ENCODE data around the gene AVPR1B.

AVPR1B gene

DNA sequence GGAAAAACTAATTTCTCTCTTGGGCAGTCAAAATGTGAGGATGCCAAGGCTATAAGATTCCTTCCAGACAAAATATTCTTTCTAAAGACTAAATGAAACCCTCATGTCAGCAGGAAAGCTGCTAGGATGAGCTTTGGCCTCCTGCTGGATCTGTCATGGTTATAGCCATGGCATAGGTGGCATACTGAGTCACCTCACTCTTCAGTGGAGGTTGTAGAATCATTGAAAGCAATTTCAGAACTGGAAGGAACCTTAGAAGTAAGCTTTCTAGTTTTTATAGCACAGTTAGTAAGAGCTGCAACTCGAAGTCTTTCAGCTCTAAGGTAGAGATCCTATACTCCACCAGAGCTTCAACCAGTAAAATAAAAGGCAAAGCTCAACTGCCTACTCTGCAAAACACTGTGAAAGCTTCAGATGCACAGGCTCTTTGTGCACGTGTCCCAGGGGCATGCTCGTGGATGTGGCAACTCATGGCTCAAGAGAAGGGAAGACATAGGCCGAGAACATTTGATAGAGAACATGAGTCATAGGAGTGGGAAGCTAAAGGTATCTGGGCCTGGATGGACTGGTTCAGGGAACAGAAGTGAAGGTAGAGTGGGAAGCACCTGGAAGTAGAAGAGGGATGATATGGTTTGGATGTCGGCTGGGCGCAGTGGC, 5.8 kb downstream of the AVPR1B start:
- no peak for DNase-seq

DNA sequence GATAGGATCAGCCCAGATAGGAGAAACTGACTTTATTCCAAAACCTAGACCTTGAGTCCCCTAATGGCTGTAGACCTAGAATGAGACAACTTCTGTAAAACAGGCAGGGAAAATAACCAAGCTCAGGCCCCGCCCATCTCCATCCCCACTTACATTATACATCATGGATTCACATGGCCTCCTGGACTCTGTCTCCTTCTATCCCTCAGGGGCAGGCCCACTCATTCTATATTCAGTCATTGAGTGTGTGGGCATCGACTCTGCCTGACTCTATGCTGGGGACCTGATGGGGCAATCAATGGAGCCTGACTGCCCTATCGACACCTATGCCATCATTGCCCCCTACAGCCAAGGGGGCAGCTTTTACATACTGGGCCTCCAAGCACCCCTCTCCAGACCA, 6.4 kb downstream of the AVPR1B start:
- DNase-seq: no peak

DNA sequence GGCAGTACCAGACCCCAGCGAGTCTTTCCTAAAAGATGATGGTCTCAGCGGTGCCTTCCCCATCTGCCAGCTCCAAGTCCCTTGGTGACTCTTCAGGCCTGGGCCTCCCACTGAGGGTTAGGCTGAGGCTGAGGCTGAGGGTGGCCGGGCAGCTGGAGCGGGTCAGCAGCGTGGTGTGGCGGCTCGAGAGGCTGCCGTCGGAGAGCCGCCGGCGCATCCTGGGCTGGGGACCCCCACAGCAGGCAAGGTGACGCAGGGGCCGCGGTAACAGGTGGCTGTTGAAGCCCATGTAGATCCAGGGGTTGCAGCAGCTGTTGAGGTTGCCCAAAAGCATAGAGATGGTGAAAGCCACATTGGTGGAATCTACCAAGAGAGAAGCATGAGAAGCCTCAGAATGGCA, 7.0 kb downstream of the AVPR1B start:
- no peak for DNase-seq

DNA sequence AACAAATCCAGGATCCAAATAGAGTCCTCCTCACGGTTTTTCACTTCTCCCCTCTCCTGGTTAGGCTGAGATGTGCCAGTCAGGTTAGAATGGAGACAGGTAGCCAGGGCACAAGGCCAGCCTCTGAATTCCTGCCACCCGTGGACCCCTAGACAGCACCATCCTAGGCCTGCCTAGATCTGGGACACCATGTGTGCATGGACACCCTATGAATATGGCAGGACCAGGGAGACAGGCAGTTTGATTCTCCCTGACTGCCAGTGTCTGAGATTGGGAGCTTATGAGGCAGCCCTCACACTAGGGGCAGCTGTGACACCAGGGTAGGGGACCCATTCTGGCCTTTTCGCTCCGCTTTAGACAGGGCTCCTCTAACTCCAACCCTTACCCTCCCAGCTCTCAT, 7.5 kb downstream of the AVPR1B start:
- DNase-seq: no peak

DNA sequence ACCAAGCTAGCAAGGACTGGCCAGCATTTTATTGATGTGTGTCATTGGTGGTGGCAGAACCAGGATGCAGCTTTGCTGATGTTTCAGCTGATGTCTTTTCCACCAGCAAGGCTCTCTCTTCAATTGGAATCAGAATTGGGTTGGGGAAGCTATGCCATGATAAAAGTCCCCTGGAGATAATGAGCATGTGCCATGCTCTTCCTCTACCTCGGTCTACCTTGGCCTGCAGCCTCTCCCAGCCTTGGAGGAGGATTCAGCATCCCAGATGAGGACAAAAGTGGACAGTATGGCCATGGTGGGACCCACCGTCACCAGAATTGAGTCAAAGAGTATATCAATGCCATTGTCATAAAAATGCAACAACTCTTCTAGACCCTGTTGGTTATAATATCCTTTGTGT, 8.6 kb downstream of the AVPR1B start:
- no peak for DNase-seq

DNA sequence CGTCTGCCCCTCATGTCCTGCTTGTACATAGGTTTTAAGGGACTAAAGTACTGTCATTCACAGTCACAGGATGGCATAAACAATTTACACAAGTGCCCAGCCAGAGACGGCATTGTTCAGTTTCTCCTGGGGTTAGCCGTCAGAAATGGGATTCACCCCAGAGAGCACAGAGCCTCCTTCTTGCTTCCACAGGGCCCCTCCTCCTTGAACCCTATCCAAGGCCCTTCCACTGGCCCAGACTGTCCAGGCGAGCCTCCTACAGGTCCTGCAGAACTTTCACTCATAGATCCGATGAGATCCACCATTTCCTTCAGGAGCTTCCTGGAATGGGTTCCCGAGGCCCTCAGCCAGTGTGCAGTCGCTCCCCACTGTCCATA, 10.0 kb downstream of the AVPR1B start:
- DNase-seq: no peak

DNA sequence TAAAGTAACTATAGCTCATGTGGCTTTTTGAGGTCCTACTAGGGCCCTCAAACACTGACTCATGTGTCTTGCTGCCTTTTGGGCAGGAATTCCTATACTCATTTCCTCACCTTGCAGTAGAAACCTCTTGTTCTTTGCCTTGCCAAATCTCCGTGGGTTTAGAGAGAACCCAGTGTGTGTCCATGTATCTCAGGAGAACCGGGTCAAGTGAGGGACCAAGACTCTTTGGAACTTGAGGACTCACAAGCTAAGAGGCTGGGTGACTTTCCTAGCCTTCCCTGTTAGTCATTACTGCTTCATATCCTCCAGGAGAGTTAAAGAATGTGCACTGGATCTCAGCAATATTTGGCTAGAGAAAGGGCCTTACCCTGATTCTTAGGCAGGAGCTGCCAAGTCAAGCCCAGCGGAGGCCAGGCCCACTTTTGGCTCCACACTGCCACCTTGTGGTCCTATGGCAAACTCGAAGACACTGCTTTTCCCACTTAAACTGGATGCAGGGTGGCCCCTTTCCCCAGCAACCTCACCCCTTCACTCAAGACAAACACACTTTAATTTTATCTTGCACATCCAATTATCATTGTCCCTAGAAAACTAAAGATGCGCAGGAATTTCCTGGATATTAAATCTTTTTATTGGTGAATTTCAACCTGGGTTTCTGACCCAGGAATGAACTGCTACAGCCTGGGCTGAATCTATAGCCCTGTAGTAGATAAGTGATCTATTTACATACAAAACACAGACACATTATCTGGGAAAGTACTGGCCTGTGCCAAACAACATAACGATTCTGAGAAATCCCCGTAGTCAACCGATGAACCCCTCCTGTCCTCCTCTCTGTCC, 10.6 kb downstream of the AVPR1B start:
- DNase-seq: peak; percentile 84

DNA sequence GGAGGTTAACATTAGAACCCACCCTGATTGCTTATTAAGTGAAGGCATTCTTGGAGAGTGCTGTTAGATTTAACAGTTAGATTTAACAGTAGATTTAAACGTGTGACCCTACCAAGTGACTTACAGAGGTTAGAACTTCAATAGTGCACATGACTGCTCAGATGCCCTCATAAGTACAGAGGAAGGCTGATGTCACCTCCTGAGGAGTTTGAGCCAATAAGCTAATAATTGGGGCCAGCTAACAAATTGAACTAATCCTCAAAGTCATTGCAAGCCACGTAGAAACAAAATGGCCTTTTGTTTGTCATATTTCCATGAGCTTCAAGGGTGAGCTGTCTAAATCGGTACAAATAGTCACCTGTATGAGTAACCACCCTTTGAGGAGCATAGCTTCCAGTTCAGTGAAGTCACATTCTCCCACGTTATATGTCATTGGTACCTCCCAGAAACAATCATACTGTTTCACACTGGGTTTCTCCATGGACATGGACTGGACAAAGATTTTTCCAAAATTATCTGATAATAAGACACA, 11.7 kb downstream of the AVPR1B start:
- no peak for DNase-seq

DNA sequence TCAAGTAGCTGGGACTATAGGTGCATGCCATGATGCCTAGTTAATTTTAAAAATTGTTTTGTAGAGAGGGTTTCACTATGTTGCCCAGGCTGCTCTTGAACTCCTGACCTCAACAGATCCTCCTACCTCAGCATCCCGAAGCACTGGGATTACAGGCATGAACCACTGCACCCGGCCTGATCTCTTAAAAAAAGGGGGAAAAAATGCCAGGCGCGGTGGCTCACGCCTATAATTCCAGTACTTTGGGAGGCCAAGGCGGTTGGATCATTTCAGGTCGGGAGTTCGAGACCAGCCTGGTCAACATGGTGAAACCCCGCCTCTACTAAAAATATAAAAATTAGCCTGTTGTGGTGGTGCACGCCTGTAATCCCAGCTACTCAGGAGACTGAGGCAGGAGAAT, 13.2 kb downstream of the AVPR1B start:
- DNase-seq: no peak

DNA sequence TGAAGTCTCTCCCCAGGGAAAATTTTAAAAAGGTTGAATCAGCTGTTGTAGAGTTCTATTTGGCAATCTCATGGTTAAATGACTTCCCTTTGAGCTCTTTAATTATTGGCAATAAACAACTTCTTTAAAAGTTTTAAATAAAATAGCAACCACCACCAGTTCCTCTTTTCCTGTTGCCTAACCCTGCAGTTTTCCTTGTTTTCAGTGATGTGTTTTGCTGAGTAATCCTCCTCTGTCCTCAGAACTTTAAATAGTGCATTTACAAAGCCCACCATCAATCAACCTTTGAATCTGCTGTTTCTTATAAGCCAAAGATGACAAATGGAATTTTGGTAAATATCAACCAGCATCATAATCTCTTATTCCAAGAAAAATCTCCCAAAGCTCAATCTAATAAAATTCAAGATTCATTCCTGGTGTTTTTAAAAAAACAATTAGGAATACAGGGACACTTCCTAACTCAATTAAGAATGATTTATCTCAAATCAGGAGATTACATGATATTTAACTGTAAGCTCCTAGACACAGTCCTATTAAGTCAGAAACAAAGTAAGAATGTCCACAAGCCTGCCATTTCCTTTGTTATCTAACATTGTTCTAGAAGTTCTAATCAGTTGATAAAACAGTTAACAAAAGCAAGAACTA, 14.8 kb downstream of the AVPR1B start:
- DNase-seq: no peak

DNA sequence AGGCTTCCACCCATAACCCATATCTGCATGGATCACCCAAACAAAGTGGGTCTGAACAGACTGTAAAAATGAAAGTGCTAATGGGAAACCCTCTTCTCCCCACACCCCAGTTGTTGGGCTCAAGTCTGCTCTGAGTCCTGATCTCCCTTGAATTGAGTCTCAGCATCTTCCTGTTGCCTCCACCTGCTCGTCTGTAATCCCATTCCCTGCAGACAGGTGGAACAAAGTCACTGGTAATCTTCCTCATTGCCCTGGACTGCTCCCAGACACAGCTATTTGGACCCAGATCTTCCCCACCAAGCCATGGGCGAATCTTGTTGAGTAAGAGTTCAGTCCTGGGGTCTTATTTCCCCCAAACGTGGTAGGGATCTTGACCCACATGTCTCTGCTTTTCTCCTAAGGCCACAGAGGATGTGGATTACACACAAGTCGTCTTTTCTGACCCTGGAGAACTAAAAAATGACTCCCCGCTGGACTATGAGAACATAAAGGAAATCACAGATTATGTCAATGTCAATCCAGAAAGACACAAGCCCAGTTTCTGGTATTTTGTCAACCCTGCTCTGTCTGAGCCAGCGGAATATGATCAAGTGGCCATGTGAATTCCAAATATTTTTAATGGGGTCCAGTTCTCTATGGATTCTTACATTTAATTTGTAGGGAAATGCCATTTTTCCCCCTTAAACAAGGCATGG, 15.7 kb downstream of the AVPR1B start:
- no peak for DNase-seq

DNA sequence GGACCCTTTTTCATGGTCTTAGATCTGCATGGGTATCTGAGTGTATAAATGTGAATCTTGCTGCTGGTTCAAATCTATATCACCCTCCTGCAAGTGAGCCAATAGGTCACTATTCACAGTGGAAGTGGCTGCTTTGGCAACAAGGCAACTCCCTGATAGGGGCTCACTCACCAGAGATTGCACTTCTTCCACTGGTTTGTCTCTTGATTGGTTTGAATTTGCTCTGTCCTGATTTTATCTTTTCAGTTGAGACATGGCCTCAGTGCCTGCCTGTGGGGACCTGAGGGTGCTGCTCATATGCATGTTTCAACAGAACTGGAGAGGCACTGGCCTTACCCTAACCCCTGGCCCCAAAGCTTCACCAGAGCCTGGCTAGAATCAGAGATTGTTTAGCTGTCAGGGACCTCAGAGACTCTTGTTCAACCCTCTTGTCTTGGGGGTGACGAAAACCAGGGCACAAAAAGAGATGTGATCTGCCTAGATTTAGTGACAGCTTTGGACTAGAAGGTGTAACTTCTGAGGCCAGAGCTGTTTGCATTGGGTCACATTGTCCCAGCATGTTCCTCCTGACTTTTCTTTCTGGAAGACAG, 16.9 kb downstream of the AVPR1B start:
- DNase-seq: no peak

DNA sequence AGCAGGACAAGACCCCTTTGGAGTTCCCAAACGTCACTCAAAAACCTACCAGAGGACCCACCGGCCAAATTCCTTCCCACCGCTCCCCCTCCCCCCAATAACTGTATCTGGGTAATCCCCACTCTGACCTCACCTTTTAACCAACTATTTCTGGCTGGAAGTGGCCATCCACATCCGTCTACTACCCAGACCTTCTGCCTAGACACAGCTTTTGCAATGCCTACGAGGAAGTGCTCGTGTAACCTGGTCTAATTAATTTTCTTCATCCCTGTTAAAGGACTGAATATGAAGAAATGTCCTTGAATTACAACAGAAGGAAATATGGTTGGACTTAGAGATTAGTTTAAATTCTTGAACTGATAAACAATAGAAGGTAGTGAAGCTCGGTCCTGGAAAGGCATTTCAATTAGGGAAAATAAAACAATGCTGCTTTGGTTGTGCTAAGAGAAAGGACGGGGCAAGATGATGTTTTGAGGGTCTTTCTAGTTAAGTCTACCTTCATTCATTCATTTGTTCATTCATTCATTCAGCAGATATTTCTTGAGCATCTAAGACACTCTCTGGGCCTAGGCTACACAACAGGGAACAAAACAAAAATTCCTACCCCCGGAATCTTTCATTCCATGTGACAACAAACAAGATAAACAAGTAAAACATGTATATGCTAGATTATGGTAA, 18.8 kb downstream of the AVPR1B start:
- no peak for DNase-seq

DNA sequence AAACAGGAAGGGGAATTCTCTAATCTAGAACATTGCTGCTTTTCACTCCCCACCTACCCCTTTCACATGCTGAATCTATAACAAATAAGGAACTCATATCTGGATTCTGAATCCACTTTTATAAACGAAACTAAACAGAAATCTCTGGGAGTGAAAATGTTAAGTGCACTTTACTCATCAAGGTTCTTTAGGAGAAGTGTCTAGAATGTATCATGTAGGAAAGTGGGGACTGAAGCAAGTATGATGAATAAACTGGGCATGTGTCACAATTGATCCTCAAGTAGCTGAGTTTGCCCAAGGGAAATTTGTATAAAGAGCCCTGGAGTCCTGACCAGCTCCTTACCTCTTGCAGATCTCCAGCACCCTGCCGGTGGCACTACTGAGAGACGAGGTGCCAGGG, 19.8 kb downstream of the AVPR1B start:
- no peak for DNase-seq

DNA sequence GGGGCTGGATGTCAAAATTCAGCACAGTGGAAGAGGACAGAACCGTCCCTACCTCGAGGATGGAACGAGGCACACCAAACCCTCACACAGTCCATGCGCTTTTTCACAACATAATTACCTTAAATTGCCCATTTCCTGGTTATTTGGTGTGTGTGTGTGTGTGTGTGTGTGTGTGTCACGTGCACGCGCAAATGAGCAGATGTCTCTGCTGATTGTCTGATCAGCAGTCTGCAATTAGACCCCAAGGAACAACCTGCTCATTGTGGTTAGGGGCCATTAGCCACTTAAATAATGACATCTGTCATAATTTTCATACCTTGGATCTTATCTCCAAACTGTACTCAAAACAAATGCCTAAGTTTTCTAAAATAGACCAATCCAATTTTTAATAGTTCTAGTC, 23.2 kb downstream of the AVPR1B start:
- DNase-seq: no peak

DNA sequence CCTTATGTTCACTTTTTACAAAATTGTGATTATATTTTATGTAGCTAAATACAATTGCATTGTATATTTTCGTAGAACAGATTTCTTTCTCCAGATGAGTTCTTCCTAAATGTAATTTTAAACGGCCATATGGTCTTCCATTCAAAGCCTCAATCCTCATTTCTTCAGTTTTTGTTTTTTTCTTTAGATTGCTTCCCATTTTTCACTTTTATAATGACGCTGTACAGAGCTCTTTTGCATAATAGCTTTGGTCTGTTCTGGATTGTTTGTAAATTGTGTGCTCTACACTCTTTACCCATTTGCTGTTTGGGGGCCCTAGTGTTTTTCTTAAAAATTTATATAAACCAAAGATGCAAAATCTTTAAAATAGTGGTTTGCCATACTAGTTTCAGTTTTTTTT, 27.8 kb downstream of the AVPR1B start:
- no peak for DNase-seq

DNA sequence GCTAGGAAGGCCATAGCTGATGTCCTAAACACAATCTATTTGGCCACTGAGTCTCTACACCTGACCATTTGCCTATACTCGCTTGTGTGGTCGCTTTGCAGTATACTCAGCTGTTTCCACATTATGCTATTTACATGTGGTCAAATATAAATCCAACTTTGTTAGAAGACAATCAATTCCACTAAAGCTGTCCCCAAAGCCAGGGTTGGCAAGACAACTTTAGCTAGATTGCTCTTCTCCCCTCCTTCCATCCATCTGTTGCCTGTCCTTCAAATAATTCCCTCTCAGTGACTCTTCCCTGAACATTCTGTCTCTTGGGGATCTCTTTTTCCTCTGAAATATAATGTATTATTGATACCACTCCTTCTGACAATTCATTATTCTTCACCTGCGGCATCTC, 30.1 kb downstream of the AVPR1B start:
- no peak for DNase-seq

DNA sequence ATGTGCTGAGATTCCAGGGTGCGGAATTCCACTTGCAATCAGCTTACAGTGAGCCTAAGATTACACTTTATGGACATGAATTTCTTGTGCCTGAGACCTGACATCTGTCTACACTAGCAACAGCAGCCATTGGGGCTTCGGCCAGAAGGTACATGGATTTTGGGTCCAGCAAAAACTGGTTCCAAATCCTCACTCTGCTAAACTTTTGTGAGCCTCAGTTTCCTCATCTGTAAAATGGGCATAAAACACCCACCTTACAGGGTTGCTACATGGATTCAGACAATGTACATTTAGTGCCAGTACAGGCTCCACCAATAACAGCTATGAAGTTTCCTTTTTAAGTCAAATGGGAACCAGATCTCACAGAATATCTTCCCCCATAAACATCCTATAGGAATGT, 33.4 kb downstream of the AVPR1B start:
- no peak for DNase-seq

DNA sequence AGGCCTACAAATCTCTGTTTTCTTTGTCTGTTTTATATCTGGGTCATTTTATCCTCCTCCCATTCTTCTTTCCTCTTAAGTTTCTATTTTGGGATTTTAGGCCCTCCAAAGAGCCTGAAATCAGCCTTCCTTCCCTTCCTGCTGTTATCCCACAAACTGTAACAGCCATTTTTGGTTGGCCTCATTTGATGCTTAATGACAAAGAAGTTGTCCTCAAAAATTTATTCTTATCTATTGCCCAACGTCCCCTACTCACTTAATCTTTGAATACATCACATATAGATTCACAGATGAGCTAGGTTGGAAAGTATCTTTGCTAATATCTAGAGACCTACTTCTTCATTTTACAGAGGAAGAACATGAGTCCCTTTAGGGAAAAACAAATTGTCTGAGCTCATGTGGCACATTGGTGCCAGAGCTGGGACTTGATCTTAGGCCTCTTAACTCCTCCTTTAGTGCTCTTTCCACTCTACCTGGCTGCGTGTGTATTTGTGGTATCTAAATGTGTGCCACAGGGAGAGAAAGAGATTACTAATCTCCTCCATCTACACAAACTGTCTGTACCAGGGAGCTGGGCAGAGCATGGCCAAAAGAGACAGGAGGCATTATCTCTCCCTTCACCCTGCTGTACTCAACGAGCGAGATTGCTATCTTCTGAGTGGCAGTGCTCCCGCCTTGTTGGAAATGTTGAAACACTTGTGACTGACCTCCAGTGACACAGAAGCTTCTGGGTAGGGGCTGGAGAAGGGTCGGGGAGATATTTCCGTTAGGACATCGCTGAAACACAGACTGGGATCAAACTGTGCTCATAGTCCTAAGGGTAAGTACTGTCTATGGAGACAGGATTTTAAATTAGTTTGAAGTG, 34.1 kb downstream of the AVPR1B start:
- DNase-seq: no peak

DNA sequence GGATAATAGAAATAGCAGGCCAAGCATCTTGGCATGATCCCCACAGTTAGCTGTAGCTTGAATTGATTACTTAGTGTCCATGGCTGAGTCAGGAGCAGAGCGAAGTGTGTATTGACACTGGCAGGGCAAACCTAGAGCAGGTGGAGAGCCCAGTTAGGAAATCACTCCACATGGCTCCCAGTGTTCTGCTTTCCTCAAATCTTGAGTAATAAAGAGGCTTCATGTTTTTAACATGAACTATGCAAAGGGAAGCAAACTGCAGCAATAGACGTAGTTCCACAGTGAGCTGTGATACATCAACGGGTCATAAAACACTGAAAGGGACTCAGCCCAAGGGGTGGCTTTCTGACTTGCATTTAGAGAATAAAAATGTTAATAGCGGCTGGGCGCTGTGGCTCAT, 35.3 kb downstream of the AVPR1B start:
- no peak for DNase-seq

Measured in activated CD4-positive, alpha-beta T cell treated with anti-CD3 and anti-CD28 coated beads, Interleukin-2, Interleukin-6, amounts not matched to agents 100 ng/mL and 50 ng/mL, durations not matched to agents 16 hours and 8 hours (primary cell).